HG02678 (cell line): ENCODE results near the gene SLC37A1.

ENCODE experiments used
- ATAC-seq: cut with Tn5 transposase; IDR thresholded peaks from one replicate; pipeline ENCODE4 v1.9.1; 2021; ENCODE audit warnings: mild to moderate bottlenecking, moderate library complexity; ENCODE audit not compliant: unreplicated experiment

SLC37A1 gene

GRCh38 chr21:42542196-42542595 lies 28.5 kb downstream of the SLC37A1 start:
- no peak for ATAC-seq

- no peak for ATAC-seq
Observed at GRCh38 chr21:42542596-42542995, 28.9 kb downstream of the SLC37A1 start.

- ATAC-seq: no peak
Observed at GRCh38 chr21:42543106-42543847, 29.6 kb downstream of the SLC37A1 start.

- no peak for ATAC-seq
Observed at GRCh38 chr21:42544544-42544943, 30.9 kb downstream of the SLC37A1 start.

GRCh38 chr21:42545317-42545716 lies 31.7 kb downstream of the SLC37A1 start:
- ATAC-seq: no peak

- no peak for ATAC-seq
Observed at GRCh38 chr21:42545745-42546144, 32.1 kb downstream of the SLC37A1 start.

- ATAC-seq: no peak
Observed at GRCh38 chr21:42546433-42546832, 32.8 kb downstream of the SLC37A1 start.

- no peak for ATAC-seq
Observed at GRCh38 chr21:42547001-42547905, 33.6 kb downstream of the SLC37A1 start.

- no peak for ATAC-seq
Observed at GRCh38 chr21:42547906-42548365, 34.3 kb downstream of the SLC37A1 start.

- no peak for ATAC-seq
Observed at GRCh38 chr21:42548687-42549406, 35.2 kb downstream of the SLC37A1 start.

GRCh38 chr21:42550817-42551216 lies 37.2 kb downstream of the SLC37A1 start:
- ATAC-seq: no peak

GRCh38 chr21:42552407-42553336 lies 39.0 kb downstream of the SLC37A1 start:
- no peak for ATAC-seq

- ATAC-seq: no peak
Observed at GRCh38 chr21:42553435-42553834, 39.8 kb downstream of the SLC37A1 start.

- ATAC-seq: no peak
Observed at GRCh38 chr21:42554251-42554961, 40.8 kb downstream of the SLC37A1 start.

- ATAC-seq: no peak
Observed at GRCh38 chr21:42555756-42556438, 42.2 kb downstream of the SLC37A1 start.

- no peak for ATAC-seq
Observed at GRCh38 chr21:42556476-42556875, 42.8 kb downstream of the SLC37A1 start.

- no peak for ATAC-seq
Observed at GRCh38 chr21:42556960-42557359, 43.3 kb downstream of the SLC37A1 start.

- no peak for ATAC-seq
Observed at GRCh38 chr21:42557420-42557819, 43.8 kb downstream of the SLC37A1 start.

GRCh38 chr21:42558368-42558767 lies 44.7 kb downstream of the SLC37A1 start:
- no peak for ATAC-seq
